Measurements from ENCODE around the gene UIMC1.

Gene UIMC1

DNA sequence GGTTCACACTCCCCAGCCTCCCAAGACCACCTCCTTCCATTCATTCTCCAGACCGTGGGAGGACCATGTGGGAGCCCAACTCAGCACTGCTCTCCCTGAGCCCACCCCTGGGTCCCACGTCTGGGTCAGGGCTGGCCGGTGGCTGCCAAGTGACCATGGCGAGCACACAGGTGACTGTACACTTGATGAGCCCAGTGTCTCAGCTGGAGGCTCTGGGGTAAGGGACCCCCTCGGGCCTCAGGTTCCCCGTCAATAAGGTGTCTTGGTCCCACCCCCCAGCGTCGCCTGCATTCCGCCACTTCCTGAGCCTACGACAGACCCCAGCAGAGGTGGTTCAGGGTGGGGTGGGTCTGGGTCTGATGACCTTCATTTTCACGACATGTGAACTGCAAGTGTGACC lies 146.2 kb downstream of the UIMC1 start:
- DNase-seq (ENCODE audit: low spot score): no peak

GRCh38 chr5:176859916-176860315 lies 146.7 kb downstream of the UIMC1 start:
- no peak for TF ChIP-seq CTCF (IDR thresholded peaks at IDR 0.05; ENCODE audit: extremely low read depth, missing control alignments)
- DNase-seq (ENCODE audit: low spot score): no peak

More for the DNA sequence above, 146.2 kb downstream of the UIMC1 start:
- TF ChIP-seq CTCF (IDR thresholded peaks at IDR 0.05; ENCODE audit: extremely low read depth, missing control alignments): no peak

GRCh38 chr5:176857894-176858273 lies 148.7 kb downstream of the UIMC1 start:
- no peak for DNase-seq (ENCODE audit: low spot score)
- no peak for TF ChIP-seq CTCF (IDR thresholded peaks at IDR 0.05; ENCODE audit: extremely low read depth, missing control alignments)

DNA sequence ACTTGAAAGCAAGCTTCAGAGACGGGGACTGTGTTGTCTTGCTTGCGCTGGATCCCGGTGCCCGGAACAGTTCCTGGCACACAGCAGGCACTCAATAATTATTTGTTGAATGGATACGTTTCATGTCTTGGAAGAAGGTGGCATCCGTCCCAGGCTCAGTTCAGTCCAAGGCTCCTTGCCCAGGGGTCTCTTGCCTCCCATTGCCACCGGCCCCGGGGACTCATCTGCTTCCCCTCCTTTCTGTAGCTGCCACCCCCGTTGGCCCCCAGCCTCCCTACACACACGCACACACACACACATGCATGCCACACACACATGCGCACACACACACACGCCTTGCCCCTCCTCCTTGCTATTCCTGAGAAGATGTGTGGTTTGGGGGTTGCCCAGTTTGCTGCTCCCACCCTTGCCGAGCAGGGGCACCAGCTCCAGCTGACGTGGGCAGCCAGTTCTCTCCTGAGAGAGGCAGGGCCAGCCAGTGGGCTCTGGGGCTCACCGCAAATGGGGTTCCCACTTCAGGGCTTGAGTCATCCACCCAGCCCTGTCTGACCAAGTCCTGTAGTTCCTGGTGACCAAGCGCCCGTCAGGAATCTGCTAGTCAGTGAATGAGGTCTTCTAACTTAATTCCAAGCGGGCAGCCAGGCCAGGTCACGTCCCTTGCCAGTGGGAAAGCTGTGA lies 149.2 kb downstream of the UIMC1 start:
- no peak for DNase-seq (ENCODE audit: low spot score)
- no peak for TF ChIP-seq CTCF (IDR thresholded peaks at IDR 0.05; ENCODE audit: extremely low read depth, missing control alignments)

DNA sequence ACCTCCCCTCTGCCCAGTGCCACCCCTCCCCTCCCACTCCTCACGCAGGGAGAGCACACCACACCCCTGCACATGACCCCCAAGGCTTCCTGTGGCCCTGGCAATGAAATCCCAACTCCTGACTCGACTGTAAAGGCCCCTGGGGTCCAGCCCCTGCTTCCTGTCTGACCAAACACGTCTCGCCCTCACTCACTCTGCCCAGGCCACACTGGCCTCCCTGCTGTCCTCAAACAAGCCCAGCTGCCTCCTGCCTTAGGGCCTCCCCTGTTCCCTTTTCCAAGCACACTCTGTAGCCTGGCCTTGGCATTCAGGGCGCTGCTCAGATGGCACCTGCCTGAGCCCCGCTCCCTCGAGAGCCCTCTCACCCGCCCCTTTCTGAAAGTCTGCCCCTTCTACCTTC lies 149.8 kb downstream of the UIMC1 start:
- TF ChIP-seq CTCF (IDR thresholded peaks at IDR 0.05; ENCODE audit: extremely low read depth, missing control alignments): no peak

DNA sequence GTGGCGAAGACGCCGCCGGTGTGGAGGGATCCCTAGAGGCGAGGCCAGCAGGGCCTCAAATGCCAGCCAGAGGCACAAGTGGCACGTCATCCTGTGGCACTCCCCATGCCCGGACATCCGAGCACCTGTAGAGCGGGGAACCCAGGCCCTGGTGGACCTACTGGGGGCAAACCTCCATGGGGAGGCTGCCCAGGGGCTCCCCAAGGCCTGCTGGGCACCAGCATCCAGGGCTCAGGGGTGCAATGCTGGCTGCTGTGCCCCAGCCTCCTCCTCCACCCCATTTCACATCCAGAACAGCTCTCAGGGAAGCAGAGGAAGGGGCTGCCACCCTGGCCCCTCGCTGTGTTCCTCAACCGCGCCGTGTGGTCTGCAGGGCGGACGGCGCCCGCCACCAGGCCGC lies 151.0 kb downstream of the UIMC1 start:
- no peak for TF ChIP-seq CTCF (IDR thresholded peaks at IDR 0.05; ENCODE audit: extremely low read depth, missing control alignments)
- DNase-seq (ENCODE audit: low spot score): no peak

More for the DNA sequence above, 149.8 kb downstream of the UIMC1 start:
- DNase-seq (ENCODE audit: low spot score): no peak

All from GM20000 (cell line).